NCI-H748 (cell line): ENCODE data around the gene COX7B.
"Not testable (repeated sequence)": the region's sequence is repeated elsewhere in the genome, so short reads cannot be mapped to it uniquely, and the experiment has no call there.

ENCODE experiments used
- DNase-seq: peaks from one replicate; lab custom pipeline; 2025; ENCODE audit not compliant: unreplicated experiment; lab: John Stamatoyannopoulos, UW

The COX7B gene, protein sequence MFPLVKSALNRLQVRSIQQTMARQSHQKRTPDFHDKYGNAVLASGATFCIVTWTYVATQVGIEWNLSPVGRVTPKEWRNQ

DNA sequence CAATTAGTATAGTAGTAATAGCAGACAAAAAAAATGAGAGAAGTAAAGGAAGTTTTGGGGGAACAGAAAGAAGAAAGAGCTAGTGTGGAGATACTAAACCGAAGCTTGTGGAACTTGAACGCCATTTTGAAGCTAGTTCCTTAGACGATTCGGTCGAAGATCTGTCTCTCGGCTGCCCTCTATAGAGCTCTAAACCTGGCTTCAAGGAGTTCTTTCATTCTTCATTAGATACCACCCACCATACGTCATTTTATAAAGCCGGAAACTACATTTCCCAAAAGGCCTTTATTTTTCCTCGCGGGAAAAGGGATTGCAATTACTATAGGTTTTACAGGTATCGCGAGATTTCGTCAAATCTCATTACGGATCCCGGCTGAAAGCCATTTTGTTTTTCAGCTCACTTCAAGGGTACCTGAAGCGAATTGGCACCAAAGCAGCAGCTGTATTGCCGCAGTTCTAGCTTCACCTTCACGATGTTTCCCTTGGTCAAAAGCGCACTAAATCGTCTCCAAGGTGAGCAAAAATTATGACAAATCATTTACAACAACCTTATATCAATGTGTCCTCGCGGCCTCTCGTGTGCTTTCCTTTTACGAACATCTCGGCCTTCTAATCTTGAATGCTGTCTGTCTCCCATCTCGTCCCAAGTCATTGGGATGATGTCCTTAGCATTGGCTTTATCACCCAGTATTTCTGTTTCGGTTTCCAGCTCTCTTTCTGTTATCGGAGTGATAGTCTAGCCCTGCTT, at the start of gene COX7B:
Gene COX7B, plus strand, starts transcription at position 388 of the 748 bp plus-strand sequence. Its CDS starts 86 bp downstream, at position 474.
- DNase-seq, result peak; percentile 98

DNA sequence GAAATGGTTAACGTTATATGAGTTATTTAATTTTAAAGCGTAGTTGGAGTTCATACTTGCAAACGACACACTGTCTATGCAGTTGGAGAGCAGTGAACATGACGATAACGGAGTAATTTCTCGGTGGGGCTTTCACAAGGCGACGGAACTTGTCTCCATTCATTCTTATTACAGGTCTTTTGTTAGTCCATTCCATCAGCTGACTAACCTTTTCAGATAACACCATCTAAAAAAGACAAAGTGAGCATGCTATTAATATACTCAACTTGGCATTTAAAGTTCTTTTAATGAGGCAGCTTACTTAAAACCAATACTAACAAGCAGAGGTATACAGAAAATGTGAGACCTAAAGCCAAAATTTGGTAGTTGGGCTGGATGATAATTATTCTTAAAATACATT, 23.9 kb upstream of the COX7B start:
- no peak for DNase-seq

DNA sequence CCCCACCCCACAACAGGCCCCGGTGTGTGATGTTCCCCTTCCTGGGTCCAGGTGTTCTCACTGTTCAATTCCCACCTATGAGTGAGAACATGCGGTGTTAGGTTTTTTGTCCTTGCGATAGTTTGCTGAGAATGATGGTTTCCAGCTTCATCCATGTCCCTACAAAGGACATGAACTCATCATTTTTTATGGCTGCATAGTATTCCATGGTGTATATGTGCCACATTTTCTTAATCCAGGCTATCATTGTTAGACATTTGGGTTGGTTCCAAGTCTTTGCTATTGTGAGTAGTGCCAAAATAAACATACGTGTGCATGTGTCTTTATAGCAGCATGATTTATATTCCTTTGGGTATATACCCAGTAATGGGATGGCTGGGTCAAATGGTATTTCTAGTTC, 17.9 kb upstream of the COX7B start:
- DNase-seq, result not testable (repeated sequence)

DNA sequence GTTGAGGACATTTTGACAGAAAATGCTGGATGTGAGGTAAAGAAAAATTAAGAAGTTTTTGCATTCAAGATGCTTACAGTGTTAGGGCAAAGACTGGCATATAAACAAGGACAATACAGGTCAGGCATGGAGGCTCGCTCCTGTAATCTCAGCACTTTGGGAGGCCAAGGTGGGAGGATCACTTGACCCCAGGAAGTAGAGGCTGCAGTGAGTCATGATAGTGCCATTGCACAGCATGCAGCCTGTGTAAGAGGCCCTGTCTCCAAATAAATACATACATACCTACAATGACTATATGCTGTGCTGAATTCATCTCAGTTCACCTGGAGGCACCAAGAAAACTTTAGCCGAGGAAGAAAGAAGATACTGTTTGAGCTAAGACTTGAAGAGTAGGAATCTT, 6.4 kb upstream of the COX7B start:
- DNase-seq, result no peak

DNA sequence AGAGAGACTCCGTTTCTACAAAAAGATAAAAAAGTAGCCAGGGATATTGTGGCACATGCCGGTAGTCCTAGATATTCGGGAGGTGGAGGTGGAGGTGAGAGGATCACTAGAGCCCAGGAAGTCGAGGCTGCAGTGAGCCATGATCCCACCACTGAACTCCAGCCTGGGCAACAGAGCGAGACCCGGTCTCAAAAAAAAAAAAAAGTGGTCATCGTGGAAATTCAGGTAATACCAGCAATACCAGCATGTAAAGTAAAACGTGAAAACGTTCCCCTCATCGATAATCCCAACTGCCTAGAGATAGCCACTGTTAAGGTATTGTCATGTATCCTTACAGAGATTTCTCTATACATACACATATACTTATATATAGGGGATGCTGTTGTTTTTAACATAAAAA, 5.6 kb upstream of the COX7B start:
- no peak for DNase-seq

DNA sequence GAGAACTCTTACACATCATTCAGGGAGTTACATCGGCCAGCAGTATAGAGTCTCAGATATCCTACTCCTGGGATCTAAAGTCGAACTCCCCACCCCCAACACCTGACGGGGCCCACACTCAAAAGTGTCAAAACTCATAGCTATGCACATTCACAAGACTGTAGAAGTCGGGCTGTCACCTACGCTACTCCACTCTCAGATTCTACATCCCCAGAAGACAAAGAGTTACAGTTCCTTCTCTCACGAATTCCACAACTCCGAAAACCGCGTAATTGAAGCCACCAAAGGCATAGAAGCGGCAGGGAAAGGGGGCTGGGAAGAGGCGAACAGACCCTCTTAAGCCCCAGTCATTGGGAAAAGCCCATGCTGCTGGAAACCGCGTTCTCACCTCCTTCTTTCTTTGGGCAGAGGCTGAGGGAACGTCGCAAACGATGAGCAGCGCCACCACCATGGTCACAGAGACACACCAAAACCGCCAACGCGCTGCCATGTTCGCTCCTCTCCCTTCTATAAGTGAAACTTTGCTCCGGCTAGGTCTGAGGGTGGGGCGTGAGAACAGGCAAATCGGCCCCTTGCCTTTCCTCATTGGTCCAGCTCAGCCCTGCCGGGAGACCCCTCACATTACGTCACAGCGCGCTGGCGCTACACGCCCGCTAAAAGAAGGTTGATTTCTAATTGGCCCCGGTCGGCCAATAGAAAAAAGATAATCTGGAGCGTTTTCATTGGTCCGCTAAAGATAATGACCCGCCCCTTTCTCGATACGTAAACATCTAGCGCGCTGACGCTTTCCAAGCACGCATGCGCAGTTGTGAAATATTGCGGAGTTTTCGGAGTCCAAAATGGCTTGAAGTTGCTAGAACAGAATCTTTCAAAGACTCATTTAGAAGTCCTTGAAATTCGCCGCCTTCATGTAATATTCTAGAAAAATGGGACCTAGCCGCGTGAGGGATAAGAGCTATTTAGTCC, 4.1 kb upstream of the COX7B start, which contains the start of gene MAGT1:
Gene MAGT1, minus strand, starts transcription at position 515 of the 966 bp plus-strand sequence. Its CDS starts 25 bp downstream, at position 490.
- DNase-seq, result peak; percentile 98

DNA sequence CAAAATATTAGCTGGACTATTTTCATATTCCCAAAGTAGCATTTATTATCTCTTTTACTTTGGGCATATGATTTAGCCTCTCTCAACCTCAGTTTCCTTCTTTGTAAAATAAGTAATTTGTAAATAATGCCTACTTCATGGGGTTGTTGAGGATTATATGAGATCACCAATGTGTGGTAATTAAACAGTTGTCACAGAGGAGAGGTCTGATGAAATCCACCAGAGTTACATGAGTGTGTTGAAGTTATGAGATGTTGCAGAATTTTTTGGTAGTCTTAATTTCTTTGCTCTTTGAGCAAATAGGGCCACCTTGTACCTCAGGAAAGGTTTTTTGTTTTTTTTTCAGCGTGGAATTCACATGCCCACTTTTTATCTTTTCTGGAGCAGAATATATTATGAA, 1.4 kb downstream of the COX7B start:
- DNase-seq, result no peak

DNA sequence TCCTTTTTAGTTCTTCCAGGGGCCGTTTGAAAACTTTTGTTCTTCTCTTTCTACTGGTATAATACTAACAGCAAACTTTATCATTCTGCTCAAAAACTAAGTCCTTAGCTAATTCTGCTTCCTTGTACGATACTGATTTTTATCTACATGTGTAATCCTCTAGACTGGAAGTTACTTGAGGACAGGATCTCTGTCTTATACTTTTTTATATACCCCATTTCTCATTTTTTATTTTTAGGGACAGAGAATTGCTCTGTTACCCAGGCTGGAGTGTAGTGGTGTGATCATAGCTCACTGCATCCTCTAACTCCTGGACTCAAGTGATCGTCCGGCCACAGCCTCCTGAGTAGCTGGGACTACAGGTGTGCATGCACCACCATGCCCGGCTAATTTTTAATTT, 2.2 kb downstream of the COX7B start:
- DNase-seq, result no peak

DNA sequence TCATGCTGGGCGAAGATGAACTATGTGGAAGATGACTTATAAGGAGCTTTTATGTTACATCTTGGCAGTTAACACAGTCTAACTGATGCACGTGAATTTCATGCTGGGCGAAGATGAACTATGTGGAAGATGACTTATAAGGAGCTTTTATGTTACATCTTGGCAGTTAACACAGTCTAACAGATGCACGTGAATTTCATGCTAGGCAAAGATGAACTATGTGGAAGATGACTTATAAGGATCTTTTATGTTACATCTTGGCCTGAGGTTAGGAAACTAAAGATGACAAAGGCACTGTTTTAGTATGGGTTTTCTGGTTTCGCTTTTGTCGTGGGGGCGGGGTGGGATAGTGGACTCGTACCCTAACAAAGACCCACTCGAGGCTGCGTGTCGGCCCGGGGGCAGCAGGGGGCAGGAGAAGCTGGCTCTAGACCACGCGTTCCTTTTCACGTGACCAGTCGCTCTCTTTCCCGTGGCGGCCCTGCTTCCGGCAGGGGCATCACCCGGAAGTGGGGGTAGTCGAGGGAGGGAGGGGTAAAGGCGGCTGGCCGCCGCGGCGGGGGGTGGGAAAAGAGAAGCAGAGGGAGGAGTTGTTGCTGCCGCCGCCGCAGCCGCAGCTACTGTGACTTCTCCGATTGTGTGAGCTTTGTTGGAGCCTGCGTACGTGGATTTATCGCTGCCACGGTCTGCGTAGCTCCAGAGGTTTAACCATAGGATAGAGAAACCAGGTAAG, 11.0 kb downstream of the COX7B start, which contains the start of gene ATP7A:
Gene ATP7A, plus strand, starts transcription at position 586 of the 733 bp plus-strand sequence. CDS start 60,949 bp downstream, outside the sequence.
- peak; percentile 95 for DNase-seq

DNA sequence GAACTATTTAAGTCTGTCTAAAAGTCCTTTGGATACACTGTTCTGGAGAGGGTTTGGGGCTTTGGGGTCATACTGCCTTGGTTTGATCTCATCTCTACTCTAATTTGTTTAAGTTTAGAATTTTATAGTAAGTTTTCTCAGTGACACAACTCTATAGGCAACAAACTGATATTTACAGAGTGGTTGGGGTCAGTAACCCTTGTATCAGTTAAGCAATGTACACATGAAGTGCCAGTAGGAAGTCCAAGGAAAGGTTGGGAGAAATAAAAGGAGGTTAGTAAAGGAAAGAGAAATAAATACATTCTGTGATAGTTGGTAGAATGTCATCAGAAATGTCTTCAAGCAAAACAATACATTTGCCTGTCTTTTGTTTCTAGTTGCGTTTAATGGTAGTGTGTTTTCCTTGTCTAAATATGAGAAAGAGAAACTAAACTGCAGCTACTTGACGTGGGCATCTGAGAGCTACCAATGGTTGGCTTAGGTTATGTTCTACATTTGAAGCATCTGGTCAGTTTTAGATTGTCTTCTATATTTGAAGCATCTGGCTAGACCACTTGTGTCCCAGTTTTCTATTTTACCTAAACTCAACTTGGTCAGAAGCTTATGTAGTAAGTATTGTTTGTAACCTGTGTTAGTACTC, 18.1 kb downstream of the COX7B start:
- no peak for DNase-seq

DNA sequence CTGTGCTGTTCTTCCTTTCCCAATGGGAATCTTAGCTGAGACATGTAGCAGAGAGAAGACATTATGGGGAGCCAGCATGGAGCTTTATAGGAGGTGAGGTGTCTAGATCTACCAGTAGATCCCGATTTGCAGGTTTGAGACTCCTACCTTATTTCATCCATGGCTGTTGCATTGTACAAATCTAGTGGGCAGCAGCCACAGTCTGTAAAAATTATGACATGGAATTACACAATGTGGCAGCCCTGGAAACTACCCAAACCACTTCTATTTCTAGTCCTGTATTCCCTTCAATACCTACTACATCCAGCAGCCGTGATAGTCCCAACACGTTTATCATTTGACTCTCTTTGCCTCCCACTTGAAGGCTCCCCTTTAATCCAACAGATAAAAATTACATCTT, 19.3 kb downstream of the COX7B start:
- no peak for DNase-seq

DNA sequence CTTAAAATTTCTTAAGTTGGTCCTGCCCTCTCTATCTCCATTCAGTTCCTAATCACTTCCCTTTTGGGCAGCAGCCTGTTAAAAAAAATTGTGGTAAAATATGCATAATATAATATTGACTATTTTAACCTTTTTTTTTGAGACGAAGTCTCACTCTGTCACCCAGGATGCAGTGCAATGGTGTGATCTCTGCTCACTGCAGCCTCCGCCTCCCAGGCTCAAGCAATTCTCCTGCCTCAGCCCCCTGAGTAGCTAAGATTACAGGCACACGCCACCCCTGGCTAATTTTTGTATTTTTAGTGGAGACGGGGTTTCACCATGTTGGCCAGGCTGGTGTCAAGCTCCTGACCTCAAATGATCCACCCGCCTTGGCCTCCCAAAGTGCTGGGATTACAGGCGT, 20.1 kb downstream of the COX7B start:
- not testable (repeated sequence) for DNase-seq

DNA sequence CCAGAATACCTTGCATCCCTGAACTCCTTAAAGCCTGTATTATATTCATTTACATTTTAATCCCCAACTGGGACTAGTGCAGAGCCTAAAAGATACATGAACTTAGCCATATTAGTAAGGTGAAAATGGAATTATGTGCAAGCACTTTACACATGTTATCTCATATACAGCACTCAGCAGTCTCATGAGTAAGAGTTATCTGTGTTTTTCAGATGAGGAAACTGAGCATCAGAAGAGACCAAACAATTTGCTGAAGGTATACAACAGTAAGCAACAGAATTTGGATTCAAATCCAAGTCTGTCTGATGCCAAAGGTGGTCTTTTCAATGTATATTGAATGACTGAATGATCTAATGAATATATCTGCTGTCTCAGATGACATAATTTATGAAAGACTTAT, 23.5 kb downstream of the COX7B start:
- DNase-seq, result no peak

DNA sequence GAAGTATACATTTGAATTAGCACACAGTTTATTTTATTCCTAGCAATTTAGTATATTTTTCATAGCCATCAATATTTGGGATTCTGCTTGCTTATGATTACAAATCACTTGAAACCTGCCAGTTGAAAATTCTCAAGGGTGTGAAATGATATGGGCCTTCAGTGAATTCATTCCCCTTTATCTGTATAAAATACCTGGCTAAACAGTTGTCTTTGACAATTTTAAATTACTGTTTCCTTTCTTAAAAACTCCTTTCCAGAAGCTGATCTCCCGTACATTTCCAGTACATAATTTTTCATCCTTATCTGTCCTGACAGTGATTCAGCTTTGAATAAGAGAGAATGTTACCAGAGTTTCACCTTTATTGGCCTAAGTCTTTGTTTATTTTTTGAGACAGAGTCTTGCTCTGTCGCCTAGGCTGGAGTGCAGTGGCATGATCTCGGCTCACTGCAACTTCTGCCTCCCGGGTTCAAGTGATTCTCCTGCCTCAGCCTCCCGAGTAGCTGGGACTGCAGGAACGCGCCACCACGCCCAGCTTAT, 25.1 kb downstream of the COX7B start:
- no peak for DNase-seq

DNA sequence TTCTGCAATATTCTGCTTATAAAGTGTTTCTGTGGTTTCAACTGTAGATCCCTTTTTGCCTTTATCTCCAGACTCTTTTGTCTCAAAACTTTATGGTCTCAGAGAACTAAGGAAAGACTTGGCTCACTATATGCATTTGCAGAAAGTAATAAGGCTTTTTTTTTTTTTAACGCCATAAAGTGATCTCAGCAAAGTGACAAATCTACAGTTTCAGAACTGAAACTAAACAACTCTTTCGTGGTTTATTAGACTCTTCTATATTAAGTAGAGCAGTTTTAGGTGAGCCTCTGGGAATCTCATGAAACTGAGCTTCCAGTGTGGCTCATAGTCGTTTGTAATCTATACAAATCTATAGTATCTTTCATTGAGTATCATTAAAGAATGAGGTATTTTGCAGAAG, 26.5 kb downstream of the COX7B start:
- DNase-seq, result no peak

DNA sequence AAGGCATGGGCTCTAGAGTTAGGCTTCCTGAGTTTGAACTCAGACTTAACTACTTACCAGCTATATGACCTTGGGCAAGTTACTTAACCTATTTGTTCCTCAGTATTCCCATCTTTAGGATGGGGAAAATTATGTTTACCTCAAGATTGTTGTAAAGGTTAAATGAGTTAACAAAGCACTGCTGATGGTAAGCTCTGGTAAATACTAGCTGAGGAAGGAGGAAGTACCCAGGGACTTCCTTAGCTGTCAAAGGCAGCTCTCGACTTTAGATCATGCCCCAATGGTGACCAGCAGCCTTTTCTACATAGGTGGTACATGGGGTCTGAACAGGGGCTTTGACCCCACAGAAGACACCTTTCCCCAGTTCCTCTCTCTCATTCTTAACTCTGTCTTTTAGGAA, 31.3 kb downstream of the COX7B start:
- no peak for DNase-seq

DNA sequence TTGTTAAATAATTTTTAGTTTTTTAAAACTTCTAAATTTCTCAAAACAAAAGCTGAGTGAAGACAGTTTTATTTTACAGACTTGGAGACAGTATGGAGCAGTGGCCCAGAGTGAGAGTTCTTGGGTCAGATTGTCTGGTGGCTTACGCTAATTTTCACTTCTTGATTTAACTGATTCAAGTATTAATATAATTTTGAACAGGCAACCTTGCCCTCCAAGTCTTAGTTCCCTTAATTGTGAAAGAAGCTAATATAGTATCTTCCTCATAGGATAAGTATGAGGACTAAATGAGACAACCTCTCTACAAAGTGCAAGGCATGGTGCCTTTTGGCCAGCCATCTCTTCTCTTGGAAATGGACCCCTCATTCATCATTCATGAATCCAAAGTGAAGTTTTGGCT, 36.6 kb downstream of the COX7B start:
- no peak for DNase-seq

DNA sequence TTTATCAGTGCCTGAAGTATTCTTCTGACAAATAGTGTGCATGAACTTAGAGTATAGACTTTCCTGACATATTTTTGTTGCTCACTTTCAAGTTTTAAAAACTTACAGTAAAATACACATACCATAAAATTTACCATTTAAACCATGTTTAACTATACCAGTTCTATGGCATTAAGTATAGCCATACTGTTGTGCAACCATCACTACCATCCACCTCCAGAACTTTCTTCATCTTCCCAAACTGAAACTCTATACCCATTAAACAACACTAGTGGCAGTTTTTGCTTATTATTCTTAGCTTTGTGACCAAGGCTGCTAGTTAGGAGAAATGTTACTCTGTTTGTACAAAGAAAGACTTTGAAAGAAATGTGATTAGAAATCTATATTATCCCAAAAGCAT, 37.0 kb downstream of the COX7B start:
- no peak for DNase-seq

DNA sequence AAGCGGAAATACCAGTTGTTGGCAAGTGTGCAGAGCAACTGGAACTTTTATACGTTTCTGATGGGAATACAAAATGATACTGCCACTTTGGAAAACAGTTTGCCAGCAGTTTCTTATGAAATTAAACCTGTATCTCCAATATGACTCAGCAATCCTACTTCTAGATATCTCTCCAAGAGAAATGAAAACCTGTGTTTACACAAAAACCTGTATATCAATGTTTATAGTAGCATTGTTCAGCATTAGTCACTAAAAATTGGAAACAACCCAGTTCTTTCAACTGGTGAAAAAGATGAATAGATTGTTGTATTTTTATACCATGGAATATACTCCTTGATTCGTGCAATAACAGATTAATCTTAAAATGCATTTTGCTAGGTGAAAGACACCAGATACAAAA, 38.0 kb downstream of the COX7B start:
- no peak for DNase-seq

DNA sequence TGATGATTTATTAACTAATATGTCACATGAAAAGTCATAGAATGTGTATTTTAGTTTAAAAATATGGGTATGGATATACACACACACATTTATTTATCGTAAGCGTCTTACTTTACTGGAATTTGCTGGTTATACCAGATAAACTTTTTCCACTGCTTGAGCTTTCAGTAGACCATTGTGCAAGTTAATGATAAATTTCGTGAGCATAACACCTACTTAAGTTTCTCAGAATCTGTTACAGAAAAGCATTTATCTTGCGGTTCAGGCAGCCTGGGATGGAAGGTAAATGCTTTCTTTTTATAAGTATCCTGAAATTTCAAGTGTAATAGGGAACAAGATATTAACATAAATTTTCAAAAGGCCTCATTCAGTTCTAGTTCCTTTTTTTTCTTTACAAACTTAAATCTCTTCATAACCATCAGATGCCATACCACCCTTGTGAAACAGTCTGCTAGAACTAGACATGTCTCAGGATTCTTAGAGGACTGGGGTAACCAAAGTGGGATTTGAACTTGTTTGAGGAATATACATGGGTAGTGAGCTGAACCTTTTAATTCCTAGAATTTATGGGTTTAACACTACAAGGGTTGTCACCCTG, 38.9 kb downstream of the COX7B start:
- no peak for DNase-seq
